Right forelimb (tissue), 1 donor: Measurements from ENCODE around the gene HTR3D.
"Not testable (repeated sequence)": the region's sequence is repeated elsewhere in the genome, so short reads cannot be mapped to it uniquely, and the experiment has no call there.

ENCODE experiments used
- DNase-seq: peaks from one replicate; pipeline ENCODE4 v3.0.0-alpha.2; 2018

The HTR3D gene

DNA sequence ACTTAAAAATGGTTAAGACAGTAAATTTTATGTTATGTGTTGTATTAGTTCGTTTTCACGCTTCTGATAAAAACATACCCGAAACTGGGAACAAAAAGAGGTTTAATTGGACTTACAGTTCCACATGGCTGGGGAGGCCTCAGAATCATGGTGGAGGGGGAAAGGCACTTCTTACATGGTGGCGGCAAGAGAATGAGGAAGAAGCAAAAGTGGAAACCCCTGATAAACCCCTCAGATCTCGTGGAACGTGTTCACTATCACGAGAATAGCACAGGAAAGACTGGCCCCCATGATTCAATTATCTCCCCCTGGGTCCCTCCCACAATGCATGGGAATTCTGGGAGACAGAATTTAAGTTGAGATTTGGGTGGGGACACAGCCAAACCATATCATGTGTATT is 39.6 kb downstream of the HTR3D start:
- DNase-seq, result not testable (repeated sequence)

- no peak for DNase-seq
Observed at GRCh38 chr3:184073621-184074020, 42.1 kb downstream of the HTR3D start.

DNA sequence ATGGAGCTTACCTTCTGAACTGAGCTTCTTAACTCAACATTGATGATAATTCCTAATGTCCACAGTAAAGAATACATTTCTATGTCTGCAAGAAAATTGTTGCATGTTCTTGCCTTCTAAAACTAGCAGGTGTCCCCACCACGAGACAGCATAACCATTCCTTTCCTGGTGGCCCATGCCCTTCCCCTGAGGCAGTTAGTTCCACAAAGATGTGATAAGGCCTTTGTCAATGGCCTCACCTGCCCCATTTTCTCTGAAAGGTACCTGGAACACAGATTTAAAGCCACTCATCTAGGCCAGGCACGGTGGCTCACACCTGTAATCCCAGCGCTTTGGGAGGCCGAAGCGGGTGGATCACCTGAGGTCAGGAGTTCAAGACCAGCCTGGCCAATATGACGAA is 44.4 kb downstream of the HTR3D start:
- DNase-seq, result no peak

DNA sequence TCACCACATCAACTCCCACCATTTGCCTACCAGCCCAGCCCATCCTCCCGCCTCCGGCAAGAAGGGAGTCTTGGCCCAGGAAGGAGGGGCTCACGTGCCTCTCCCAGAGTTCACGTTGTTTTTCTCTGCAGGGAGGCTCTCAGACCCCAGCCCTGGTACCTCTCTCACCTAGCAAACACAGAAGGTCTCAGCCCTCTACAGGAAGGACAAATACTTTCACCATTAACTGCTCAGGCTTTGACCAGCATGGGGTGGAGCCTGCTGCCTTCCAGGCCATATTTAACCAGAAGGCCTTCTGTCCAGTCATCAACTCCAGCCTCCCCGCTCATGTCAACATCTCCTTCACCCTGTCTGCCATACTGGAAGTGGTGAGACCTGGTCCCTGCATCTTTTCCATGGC is 46.3 kb downstream of the HTR3D start:
- no peak for DNase-seq

GRCh38 chr3:184078851-184079250 is 47.3 kb downstream of the HTR3D start:
- no peak for DNase-seq

DNA sequence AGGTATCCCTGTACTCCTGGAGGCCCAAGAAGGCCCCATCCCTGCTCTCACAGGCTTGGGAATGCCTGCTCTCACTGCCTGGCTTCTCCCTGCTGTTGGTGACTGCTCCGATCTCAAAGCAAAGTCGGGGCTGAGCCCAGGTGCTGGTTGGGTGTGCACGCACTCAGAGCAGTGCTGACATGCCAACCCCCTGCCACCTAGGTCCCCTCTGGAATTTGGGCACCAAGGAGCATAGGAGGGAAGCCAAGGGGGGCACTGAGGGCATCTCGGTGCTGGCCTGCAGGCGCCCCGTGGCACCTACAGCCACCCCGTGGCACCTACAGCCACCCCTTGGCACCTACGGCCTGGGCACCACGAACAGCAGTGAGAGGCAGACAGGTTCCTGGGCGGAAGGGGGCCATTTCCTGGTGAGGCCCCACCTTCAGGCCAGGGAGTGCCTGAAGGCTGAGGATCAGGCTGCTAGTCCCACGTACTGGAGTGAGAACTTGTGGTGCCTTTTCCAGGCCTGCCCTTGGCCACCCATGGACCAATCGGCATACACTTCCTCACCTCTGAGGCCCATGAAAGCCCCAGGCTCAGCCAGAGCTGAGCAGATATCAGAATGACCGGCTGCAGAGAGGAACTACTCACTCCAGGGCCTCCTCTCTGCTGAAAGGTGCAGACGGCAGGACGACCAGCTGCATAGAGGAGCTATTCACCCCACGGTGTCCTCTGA is 49.7 kb downstream of the HTR3D start:
- no peak for DNase-seq

GRCh38 chr3:184082034-184082433 is 50.5 kb downstream of the HTR3D start:
- DNase-seq, result no peak

DNA sequence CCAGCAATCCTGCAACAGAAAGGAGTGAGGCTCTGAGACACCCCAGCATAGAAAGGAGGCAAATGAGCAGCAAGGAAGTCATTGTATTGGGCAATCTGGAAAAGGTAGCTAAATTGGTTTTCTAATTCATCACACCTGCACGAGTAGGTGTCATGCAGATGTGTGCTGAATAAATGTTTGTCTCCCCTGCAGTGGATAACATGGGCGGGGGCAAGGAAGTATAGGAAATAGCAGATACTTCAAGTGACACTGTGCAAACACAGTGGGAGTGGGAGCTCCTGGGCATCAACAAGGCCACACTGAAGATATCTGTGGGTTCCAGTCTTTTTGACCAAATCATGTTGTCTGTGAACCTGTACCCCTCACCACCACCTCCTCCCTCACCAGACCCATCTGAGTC is 50.9 kb downstream of the HTR3D start:
- DNase-seq, result no peak

GRCh38 chr3:184085389-184085852 is 53.9 kb downstream of the HTR3D start:
- no peak for DNase-seq
